Measurements from ENCODE around the gene VSIG10L2.

Gene VSIG10L2

DNA sequence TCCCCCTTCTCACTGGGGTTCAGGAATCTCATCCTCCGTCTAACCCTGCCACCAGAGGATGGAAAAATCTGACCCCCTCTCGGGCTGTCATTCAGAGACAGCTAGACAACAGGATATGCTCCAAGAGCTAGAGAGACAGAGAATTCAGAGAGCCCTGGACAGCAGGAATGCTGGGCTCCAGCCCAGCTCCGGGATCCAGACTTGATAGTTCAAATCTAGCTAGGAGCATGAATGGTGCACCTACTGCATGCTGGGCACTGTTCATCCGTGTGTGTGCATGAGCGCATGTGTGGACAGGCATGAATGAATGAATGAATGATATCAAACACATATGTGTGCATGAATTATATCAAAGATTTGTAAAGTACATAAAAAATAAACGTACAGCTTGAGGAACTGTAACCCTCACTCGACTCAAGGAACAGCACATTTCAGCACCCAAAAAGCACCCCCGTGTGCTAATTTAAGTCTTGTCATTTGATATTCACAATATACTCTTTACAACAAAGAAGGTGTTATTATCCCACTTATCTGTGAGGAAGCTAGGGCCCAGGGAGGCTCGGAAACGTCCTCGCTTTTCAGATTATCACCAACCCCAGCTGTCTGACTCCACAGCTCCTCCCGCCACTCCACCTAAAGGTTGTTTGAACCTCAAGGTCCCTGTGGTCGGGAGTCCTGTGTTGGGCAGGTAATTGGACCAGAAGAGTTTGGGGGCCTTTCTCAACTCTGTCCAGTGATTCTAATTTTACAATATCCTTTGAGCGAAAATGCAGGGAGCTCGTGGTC is 640 bp upstream of the VSIG10L2 start:
- in situ Hi-C loops (cut with HindIII; ENCODE audit: low sequenced_read_pairs): no loop called here

DNA sequence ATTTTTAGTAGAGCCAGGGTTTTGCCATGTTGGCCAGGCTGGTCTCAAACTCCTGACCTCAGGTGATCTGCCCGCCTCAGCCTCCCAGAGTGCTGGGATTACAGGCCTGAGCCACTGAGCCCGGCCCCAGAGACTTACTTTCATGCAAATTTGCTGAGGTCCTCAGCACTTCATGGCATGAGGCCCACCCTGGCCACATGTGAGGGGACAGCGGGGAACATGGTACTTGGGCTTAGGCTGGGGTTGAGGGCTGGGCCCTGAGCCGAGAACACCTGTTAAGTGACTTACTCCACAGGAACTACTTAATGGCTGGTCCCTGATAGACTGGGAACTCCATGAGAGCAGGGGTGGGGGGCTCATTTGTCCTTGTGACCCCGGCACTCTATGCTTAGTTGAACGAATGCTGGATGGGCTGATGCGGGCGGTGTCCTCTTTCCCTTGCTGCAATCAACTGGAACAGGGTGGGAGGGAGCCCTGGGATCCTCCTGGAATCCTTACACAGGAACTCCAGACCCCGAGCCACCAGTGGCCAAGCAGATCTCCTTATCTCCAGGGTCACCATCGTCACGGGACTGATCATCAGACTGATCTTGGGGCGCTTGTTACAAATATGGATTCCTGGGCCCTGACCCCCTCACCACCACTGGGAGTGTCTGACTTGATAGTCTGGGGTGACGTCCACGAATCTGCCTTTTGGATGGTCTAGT is 1.0 kb downstream of the VSIG10L2 start:
- in situ Hi-C loops (cut with HindIII; ENCODE audit: low sequenced_read_pairs): no loop called here

DNA sequence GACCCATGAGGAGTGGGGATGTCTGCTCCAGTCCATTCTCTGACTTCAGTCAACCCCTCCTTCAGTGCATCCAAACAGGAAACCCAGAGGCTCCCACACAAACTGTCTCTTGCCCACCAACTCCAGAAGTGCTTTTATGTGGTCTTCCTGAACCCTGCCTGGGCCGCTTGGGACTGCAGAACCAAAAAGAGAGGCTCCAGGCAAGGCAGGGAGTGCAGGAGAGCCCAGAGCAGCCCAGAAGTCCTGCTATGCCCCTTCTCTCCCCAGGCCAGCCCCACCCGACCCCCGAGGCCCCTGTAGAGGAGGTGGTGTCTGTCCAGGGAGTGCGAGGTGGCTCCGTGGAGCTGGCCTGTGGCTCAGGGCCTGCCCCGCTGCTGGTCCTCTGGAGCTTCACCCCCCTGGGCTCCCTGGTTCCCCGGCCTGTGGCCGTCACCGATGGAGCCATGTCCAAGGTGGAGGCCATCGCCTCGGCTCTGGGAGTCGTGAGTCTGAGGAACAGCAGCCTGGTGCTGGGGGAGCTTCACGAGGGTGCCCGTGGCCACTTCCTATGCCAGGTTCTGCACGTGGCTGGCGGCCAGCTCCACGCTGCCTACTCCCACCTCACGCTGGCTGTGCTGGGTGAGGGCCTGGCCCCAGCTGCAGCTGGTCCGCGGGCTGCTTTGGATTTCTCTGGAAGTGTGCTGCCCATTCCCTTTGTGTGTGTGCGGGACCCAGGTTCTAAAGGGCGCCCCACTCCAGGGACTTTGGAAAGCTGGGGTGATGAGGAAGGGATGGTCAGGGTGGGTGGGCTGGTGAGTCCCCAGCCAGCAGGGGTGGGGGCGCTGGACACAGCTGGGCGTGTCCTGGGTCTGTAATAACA is 1.8 kb downstream of the VSIG10L2 start:
- in situ Hi-C loops (cut with HindIII; ENCODE audit: low sequenced_read_pairs): no loop called here

DNA sequence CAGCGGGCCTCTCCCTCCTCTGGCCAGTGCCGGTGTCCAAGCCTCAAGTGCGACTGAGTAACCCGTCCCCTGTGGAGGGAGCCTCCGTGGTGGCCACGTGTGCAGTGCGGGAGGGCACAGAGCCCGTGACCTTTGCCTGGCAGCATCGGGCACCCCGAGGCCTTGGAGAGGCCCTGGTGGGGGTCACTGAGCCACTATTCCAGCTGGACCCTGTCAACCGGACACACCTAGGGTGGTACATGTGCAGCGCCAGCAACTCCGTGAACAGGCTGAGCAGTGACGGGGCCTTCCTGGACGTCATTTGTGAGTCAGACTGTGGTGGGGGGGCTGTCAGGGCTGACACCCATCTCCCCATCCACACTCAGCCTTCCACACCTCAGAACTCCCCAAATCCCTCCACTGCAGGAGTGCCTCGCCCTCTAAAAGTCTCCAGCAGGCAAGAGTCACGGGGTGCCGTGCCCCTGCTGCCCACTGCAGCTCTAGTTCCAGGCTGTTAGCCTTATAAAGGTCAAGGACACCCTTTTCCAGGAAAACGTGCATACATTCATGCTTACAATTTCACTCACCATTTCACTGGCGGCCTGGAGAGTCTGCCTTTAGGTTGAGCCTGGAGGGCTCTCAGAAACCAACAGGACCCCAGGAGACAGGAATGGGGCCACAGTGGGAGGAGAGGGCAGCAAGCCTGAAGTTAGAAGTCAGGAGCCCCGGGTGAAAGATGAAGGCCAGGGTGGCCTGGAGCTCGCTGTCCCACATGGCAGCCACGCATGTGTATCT is 2.6 kb downstream of the VSIG10L2 start:
- in situ Hi-C loops (cut with HindIII; ENCODE audit: low sequenced_read_pairs): no loop called here

DNA sequence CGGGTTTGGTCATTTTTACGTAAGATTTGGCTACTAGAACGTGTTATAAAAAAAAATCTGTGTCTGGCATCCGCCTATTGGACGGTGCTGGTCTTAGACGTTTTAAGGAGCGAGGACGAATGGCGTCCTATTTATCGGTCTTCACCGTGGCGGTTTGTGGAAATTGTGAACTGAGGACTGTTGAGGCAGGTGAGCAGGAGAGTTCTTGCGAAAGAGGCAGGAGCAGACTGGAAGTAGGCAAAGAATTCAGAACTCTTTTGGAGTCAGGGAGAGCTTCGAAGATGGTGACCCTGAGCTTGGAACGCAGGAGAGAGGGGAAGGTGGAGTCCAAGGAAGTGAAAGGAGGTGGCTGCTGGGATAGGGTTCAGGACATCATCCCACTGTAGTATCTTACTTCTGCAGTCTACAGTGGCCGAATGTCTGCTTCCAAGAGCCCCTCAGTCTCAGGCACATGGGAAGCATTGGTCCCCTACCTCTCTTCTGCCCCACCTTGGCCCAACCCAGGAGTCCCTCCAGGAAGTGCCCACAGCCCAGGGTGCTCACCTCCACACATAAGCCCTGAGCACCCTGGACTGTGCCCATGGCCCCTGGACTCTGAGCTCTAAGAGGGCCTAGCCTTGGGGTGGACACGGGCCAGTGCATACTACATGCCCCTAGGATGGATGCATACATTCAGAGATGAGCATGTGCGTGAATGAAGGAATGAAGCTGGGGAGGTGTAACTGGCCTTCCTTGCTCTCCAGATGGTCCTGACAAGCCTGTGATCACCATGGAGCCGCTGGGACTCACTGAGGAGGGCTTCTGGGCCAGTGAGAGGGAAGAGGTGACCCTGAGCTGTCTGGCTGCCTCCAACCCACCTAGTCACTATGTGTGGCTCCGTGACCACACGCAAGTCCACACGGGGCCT is 3.7 kb downstream of the VSIG10L2 start:
- in situ Hi-C loops (cut with HindIII; ENCODE audit: low sequenced_read_pairs): no loop called here

DNA sequence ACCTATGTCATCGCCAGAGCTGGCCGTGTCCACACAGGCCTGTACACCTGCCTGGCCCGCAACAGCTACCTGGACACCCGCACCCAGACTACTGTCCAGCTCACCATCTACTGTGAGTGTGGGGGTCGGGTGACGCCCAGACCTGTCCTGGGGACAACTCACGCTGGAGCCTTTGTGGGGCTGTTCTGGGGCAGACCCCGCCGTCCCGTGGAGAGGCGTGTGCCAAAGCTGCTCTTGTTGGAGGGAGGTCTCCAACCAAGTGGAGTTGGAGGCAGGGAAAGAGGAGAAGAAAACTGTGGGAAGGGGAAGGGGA is 4.3 kb downstream of the VSIG10L2 start:
- in situ Hi-C loops (cut with HindIII; ENCODE audit: low sequenced_read_pairs): no loop called here

DNA sequence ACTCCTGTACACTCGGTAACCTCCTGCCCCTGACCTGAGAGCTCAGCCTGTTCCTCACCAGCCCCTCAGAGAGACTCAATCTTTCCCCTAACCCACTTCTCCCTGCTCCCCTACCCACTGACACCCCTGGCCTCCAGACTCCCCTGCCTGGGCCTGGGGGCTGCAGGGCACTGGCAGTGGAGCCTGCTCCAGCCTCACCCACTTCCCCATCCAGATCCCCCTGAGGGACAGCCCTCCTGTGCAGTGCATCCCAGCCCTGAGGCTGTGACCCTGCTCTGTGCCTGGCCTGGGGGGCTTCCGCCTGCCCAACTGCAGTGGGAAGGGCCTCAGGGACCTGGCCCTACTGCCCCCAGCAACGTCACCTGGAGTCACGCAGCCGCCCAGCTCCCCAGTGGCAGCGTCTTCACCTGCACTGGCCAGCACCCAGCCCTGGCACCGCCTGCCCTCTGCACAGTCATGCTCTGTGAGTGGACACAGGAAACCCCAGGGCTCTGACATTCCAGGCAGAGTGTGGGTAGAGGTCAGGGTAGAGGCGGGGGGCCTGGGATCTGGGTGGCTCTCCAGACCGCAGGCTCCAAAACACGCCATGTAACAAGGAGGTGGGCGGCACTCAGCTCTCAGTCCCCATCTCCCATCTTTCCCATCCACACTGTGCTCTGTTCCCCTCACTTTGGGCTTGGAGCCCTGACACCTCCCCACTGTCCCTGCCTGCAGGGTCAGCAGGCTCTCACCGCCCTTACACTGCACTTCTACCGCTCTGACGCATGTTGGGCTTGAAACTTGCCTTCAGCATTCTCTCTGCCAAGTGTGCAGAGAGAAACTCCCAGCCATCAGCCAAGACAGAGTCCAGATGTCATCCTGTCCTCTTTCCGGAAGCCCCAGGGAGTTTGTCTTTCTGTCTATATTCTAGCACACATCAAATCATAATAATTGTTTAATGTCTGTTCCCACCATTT is 5.1 kb downstream of the VSIG10L2 start:
- in situ Hi-C loops (cut with HindIII; ENCODE audit: low sequenced_read_pairs): no loop called here

DNA sequence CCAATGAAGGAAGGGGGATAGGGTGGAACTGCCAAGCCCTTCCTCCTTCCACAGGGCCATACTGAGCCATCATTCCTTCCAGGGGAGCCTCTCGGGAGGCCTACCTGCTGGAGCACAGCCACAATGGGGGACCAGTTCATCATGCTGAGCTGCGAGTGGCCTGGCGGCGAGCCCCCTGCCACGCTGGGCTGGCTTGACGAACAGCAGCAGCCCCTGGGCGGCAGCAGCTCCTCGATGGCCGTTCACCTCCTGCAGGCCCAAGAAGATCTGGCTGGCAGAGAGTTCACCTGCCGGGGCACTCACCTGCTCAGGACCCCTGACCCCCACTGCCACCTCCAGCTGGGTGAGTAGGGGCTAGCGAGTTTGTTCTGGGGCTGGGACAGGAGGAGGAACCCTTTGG is 5.9 kb downstream of the VSIG10L2 start:
- in situ Hi-C loops (cut with HindIII; ENCODE audit: low sequenced_read_pairs): no loop called here

DNA sequence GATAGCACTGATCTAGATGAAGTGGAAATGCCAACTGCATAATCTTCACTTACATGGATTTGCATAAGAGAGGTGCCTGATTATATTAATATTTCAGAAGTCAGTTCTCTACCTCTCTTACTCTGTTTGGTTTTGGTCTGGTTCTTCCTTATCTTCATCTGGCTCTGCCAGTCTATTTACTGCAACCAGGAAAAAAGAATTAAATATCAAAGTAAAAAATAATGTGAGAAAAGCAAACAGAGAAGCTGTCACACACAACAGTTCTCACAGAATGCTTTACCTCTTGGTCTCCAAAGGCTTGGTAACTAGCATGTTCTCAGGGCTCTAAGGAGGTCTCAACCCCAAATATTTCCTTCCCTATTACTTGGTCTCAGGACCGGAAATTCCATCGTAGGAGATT is 6.7 kb downstream of the VSIG10L2 start:
- in situ Hi-C loops (cut with HindIII; ENCODE audit: low sequenced_read_pairs): no loop called here

DNA sequence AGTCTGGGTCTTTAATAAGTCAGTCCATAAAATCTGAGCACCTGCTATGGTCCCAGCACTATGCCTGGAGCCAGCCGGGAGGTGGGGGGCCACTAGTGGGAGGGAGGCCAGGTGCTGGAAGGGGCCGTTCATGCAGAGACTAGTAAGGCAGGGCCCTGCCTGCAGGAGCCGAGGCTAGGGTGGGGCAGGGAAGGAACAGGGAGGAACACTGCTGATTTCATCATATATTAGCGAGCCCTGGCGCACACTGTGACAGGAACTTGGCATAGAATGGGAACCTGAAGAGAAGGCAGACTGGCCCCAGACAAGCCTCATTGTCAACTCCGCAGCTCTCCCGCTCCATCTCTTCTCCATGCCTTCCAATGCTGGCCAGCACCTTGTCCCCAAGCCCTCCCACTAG is 7.1 kb downstream of the VSIG10L2 start:
- in situ Hi-C loops (cut with HindIII; ENCODE audit: low sequenced_read_pairs): no loop called here

DNA sequence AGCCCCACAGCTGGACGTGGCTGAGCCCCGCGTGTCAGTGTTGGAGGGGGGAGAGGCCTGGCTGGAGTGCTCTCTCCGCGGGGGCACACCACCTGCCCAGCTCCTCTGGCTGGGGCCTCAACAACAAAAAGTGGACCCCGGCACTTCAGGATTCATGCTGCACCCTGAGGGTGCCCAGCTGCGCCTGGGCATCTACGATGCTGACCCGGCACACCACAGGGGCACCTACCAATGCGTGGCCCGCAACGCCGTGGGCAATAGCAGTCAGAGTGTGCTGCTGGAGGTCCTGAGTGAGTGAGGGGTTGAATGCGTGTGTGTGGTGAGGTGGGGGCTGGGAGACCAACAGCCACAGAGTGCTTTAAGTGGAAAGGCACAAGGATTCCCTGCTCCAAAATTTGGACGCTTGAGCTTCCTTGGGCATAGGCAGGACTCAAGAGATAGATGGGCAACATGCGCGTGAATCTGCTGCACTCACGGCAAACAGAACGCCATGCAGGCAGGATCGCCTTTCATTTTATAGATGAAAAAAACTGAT is 7.6 kb downstream of the VSIG10L2 start:
- in situ Hi-C loops (cut with HindIII; ENCODE audit: low sequenced_read_pairs): no loop called here

DNA sequence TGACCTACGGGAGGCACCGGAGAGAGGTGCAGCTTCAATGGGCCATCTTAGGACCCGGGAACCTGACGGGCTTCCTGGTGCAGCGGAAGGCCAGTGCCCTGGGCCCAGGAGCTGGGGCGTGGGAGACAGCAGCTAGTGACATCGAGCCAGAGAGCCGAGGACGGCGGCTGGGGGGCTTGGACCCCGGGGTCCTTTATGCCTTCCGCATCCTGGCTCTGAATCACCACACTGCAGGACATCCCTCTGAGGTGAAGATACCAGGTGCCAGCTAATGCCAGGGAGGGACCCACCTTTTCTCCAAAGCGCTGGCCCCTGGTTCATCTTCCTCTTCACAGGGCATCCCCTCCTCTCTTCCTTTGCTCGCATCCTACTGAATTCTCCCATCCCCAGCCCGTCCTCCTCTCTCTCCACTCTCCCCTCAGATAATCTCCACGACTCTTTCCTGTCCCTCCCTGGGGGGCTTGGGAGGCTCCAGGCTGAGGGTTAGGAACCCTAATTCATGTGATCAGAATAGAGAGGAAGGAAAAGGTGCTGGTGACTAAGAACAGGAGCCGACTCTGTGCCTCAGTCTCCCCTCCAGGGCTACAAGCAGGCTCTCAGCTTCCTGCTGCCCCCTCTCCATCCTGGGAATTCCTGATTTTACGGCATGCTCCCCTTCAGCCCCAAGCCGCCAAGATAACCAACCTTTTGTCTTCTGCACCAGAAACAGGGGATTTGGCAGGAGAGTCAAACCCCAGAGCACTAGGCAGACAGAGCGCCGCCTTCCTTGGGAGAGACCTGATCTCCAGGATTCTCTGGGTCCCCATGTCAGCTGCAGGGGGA is 8.5 kb downstream of the VSIG10L2 start:
- in situ Hi-C loops (cut with HindIII; ENCODE audit: low sequenced_read_pairs): no loop called here

DNA sequence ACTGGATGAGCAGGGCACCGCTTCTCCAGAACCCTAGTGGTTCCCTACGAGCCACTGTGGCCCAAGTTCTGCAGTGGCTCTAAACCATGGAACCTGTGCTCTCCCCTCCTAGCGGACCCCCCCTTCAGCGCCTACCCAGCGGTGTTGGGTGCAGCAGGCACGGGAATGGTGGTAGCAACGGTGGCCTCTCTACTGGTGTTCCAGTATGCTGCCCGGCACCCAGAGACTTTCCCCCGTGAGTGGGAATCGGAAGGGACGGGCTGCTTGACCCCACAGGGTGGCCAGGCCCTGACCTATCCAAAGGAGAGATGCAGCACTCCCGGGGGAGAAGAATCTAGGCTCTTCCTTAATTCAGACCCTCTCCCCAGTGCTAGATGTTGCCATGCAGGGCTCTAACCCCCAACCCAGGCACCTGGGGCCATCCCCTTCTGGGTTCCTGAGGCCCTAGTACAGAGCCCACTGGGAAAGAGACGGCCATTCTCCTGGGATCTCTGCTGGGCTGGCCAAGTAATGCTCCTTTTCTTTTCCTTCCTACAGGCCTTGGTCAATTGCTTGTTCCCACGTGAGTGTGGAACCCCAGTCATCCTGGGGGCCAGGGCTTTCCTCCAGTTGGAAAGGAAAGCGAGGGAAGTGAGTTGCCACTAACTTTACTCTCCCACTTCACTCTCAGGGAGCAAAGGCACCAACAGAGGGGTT is 9.2 kb downstream of the VSIG10L2 start:
- in situ Hi-C loops (cut with HindIII; ENCODE audit: low sequenced_read_pairs): no loop called here

DNA sequence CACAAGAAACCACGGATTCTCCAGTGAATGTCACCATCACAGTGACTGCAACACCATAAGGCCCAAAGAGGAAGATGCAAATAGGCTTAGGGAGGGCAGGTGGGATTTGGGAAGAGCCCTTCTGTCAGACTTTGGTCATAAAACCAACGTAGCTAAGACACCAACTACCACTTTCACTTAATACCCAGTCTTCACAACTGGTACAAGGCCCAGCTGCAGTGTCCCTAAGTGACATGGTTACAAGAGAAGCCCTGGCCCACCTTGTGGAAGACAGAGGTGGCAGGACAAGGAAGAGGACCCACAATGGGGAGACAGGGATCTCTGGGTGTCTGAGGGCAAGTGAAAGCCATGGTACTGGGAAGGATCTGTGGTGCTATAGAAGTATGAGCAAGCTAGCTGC is 10.0 kb downstream of the VSIG10L2 start:
- in situ Hi-C loops (cut with HindIII; ENCODE audit: low sequenced_read_pairs): no loop called here

DNA sequence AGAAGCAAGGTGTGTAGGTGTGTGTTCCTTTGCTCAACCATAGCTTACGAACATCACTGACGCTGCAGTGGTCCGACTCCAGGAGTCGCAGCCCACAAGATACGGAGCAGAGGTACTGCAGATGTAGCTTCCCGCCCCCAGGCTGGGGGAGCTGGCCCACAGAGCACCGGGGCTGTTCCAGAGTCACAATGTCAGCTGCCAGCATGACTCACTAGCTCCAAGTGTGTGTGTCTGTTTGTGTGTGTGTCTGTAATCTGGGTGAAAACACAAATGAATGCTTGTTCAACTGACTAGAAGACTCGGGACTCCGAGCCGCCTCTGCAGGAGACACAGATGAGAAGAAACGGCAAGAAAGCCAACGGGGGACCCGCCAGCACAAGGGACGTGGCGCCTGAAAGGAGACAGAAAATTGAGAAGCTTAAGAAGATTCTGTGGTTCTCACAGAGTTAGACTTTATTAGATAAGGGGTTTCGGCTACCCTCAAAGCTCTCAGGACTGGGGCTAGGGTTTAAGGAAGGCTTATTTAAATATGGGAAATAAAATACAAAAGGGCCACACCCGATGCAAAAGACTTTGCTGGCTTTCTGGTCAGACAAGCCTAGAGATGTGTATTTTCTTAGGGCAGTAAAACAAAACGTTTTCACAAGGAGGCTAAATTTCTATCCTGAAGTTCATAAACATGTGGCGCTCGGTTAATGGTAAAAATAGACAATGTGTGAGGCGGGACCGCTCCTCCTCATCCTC is 10.7 kb downstream of the VSIG10L2 start:
- in situ Hi-C loops (cut with HindIII; ENCODE audit: low sequenced_read_pairs): no loop called here

DNA sequence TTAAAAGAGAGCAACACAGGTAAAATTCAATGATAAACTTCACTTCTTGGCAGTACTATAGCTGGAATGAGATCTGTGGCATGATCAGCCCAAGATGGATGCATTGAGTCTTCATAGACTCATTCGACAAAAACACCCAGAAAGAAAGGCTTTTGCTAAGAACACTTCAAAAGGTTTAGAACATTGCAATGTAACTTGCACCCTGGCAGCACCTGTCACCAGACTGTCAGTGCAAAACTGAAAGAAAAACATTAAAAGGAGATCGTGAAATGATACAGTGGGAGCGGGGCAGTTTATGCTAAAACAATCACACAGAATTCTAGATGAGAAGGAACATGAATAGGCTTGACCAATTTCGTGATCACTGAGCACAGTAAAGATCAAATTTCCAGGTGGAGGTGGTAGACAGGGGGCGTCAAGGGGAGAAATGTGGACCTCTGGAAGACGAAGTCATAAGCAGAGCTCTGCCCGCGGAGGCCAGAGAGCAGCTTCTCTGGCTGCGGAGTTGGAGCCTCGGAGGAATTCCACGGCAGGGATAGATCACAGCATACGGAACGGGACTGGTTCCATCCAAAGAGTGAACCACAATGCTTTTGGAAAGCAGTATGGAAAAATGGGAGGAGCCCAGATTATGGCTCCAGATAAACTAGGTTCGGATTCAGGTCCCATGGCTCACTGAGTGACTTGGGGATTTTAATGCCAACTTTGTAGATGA is 11.9 kb downstream of the VSIG10L2 start:
- in situ Hi-C loops (cut with HindIII; ENCODE audit: low sequenced_read_pairs): no loop called here
